ENCODE data around the gene AP2B1. TPM values are rescaled to one million over a fixed set of nuclear protein-coding genes. Genes with fewer than 3 reads are reported as not detected.
A peak's percentile ranks its signal among the peaks of the same experiment; 100 is the strongest.

The AP2B1 gene
- 83.5 and 90.9 TPM in 2 replicates for total RNA-seq
- polyA plus RNA-seq: 54.7 and 89.2 TPM in 2 replicates

GRCh38 chr17:35587074-35587961 is at the start of gene AP2B1:
Gene AP2B1 (plus strand): TSS chr17:35587322. CDS start chr17:35594031, 6,709 bp downstream.
- no peaks in the 10 kb centered on the region for H3K9me3 ChIP-seq (ENCODE audit: low read depth)
- peak within 1 kb of the TSS; percentile 86 for H3K4me3 ChIP-seq
- TF ChIP-seq CTCF (IDR thresholded peaks at IDR 0.05; ENCODE audit: low read depth, low read length): no peak
- H3K27me3 ChIP-seq: peaks cover 27% of the 10 kb centered on the region
- peak; percentile 91 to 98 for DNase-seq (ENCODE audit: low read depth in 1 of 2, low spot score in 1 of 2)
- H3K4me1 ChIP-seq (ENCODE audit: low read depth): peaks cover 10% of the 10 kb centered on the region
- no peaks in the 10 kb centered on the region for H3K36me3 ChIP-seq
- H3K27ac ChIP-seq: peak within 1 kb of the TSS; percentile 92

- Histone ChIP-seq H3K36me3 (no peaks in the 10 kb centered on the region), H3K4me3 (no peak within 1 kb of the TSS), H3K9me3 (ENCODE audit: low read depth) (no peaks in the 10 kb centered on the region), H3K27ac (no peak within 1 kb of the TSS), H3K4me1 (ENCODE audit: low read depth) (no peaks in the 10 kb centered on the region), H3K27me3 (peaks cover 18% of the 10 kb centered on the region)
- TF ChIP-seq CTCF (IDR thresholded peaks at IDR 0.05; ENCODE audit: low read depth, low read length): no peak
- DNase-seq (ENCODE audit: low read depth in 1 of 2, low spot score in 1 of 2): no peak
These were observed 49.5 kb upstream of the AP2B1 start, which contains the start of gene SLFN12L for GRCh38 chr17:35537601-35538141. Gene SLFN12L (minus strand): TSS chr17:35537678. CDS start chr17:35522364, 15,314 bp downstream.

- TF ChIP-seq CTCF (IDR thresholded peaks at IDR 0.05; ENCODE audit: low read depth, low read length): no peak
- no peaks in the 10 kb centered on the region for H3K9me3 ChIP-seq (ENCODE audit: low read depth)
- no peak overlapping the region for H3K4me3 ChIP-seq
- no peaks in the 10 kb centered on the region for H3K36me3 ChIP-seq
- H3K27me3 ChIP-seq: peaks cover 30% of the 10 kb centered on the region
- no peak overlapping the region for H3K27ac ChIP-seq
- DNase-seq (ENCODE audit: low read depth in 1 of 2, low spot score in 1 of 2): no peak
- H3K4me1 ChIP-seq (ENCODE audit: low read depth): no peaks in the 10 kb centered on the region
These were observed 47.5 kb upstream of the AP2B1 start for GRCh38 chr17:35539659-35540026.

DNA sequence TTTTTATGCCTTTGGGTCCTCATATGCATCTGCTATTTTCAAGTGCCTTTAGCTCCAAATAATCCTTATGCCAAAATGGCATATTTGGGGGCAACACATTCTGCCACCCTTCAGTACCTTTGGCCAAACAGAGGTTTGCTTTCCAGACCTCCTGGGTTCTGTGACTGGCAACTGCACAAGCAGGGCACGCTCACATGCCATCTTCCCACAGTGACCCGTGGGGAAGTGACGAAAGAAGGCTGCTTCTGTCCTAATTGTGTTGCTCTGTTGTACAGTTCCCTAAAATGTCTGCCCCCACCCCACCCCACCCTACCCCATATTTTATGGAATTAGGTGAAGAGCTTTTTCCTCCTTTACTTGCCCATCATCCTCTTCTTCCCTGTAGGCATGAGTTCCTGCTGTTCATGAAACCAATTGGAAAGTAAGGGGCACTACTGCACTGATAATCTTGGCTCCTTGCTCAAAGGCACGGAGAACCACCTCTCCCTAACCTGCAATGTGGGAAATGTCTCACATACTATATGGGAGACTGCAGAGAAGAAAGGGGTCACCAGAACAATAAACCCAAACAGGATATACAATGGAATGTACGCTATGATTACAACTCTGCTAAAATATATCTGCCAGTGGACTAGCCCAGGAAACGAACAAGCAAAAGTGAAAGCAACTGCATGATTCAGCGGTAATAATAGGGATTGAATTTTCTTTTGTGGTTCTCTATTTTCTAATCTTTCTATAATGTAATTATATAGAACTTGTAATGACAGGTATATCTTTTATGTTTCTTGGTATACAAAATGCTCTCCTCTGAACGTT is 46.3 kb upstream of the AP2B1 start:
- TF ChIP-seq CTCF (IDR thresholded peaks at IDR 0.05; ENCODE audit: low read depth, low read length): no peak
- Histone ChIP-seq H3K27me3 (peaks cover 42% of the 10 kb centered on the region), H3K4me1 (ENCODE audit: low read depth) (no peaks in the 10 kb centered on the region), H3K36me3 (no peaks in the 10 kb centered on the region), H3K27ac (no peak overlapping the region), H3K4me3 (no peak overlapping the region), H3K9me3 (ENCODE audit: low read depth) (no peaks in the 10 kb centered on the region)
- DNase-seq (ENCODE audit: low read depth in 1 of 2, low spot score in 1 of 2): peak in 1 of 2 donors; percentile 52

DNA sequence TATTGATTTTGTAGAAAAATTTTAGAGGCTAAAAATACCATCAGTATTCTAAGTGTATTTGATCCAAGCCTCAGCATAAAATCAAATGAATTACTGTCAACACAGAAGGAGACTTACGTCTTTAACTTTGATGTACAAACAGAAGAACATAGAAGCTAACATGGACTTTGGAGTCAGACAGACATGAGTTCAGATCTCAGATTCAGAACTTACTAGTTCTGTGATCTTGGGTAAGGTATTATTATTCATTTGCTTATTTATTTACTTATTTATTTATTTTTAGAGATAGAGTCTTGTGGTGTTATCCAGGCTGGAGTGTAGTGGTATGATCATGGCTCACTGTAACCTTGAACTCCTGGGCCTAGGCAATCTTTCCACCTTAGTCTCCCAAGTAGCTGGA is 45.7 kb upstream of the AP2B1 start:
- Histone ChIP-seq H3K4me1 (ENCODE audit: low read depth) (no peaks in the 10 kb centered on the region), H3K9me3 (ENCODE audit: low read depth) (no peaks in the 10 kb centered on the region), H3K4me3 (no peak overlapping the region), H3K36me3 (no peaks in the 10 kb centered on the region), H3K27me3 (peaks cover 48% of the 10 kb centered on the region), H3K27ac (no peak overlapping the region)
- no peak for TF ChIP-seq CTCF (IDR thresholded peaks at IDR 0.05; ENCODE audit: low read depth, low read length)
- DNase-seq (ENCODE audit: low read depth in 1 of 2, low spot score in 1 of 2): no peak
